HCT116 (cell line): ENCODE data around the gene TLCD1. TPM values are rescaled to one million over a fixed set of nuclear protein-coding genes. Genes with fewer than 3 reads are reported as not detected.

Experiments
- ATAC-seq: fragments of 200-7000 bp; cut with Tn5 transposase; 2 replicates; pipeline ENCODE4 v1.9.1; 2020; ENCODE audit warnings: mild to moderate bottlenecking, moderate library complexity
- BruUV-seq: library from RNA; stranded (reverse); fragments of 400-500 nt; replicated peaks from 2 replicates; lab custom pipeline; 2021; lab: Mats Ljungman, UMichigan
- CTCF ChIA-PET: fragments of 300-600 bp; sonication (Branson Sonifier 250); formaldehyde crosslinking; loops from one replicate; lab custom pipeline; 2021; ENCODE audit warnings: antibody characterized with exemption; lab: Charles Lee
- POLR2A ChIA-PET: fragments of 300-600, 350-600 bp; sonication (Branson Sonifier 250); formaldehyde crosslinking; loops from one replicate; lab custom pipeline; 2021; ENCODE audit warnings: antibody characterized with exemption; lab: Charles Lee
- RAD21 ChIA-PET, 2 experiments: fragments of 300-600 bp; sonication (Branson Sonifier 250); formaldehyde crosslinking; loops; one replicate each; lab custom pipeline; 2023; ENCODE audit warnings: low total read pairs in 2 of 2; ENCODE audit not compliant: uncharacterized antibody in 2 of 2, unreplicated experiment in 2 of 2, low non-redundant PET in 1 of 2; lab: Charles Lee
- DNase-seq: peaks from one replicate; pipeline ENCODE4 v3.0.0-alpha.2; 2010; ENCODE audit warnings: low read depth, low spot score
- H2AFZ ChIP-seq: fragments of 200-600 bp; shearing (Covaris generic), sonication (generic); 2 replicates; pipeline ENCODE4 v1.6.1; 2017; ENCODE audit warnings: low read depth, mixed run types, mixed read lengths, antibody characterized with exemption, low read length; ENCODE audit not compliant: poor library complexity, severe bottlenecking
- H3K27ac ChIP-seq: 2 replicates; pipeline ENCODE4 v1.5.1; 2012; ENCODE audit warnings: low read depth, low read length
- H3K27me3 ChIP-seq: fragments of 200-600 bp; sonication (generic); 2 replicates; pipeline ENCODE4 v1.6.1; 2016; ENCODE audit warnings: mixed run types, low read length, mixed read lengths; ENCODE audit not compliant: insufficient read depth
- H3K36me3 ChIP-seq, 2 experiments: fragments of 200-500 bp in 1 of 2; fragments of 200-600 bp in 1 of 2; sonication (Bioruptor generic) in 1 of 2; sonication (generic) in 1 of 2; 2 replicates each; pipeline versions ENCODE4 v1.5.1 to v1.6.1; 2014 to 2016; ENCODE audit warnings: low read length in 2 of 2, inconsistent platforms in 1 of 2, mixed read lengths in 1 of 2, mixed run types in 1 of 2; ENCODE audit not compliant: insufficient read depth in 2 of 2, control insufficient read depth in 1 of 2
- H3K4me1 ChIP-seq, 2 experiments: fragments of 200-600 bp in 1 of 2; sonication (generic) in 1 of 2; 2 replicates each; pipeline versions ENCODE4 v1.5.1 to v1.6.1; 2012 to 2017; ENCODE audit warnings: low read length in 2 of 2, inconsistent platforms in 1 of 2, mild to moderate bottlenecking in 1 of 2, mixed read lengths in 1 of 2, mixed run types in 1 of 2, moderate library complexity in 1 of 2; ENCODE audit not compliant: insufficient read depth in 2 of 2, control insufficient read depth in 1 of 2
- H3K4me2 ChIP-seq: fragments of 200-600 bp; sonication (generic); 2 replicates; pipeline ENCODE4 v1.6.1; 2017; ENCODE audit warnings: mixed run types, low read length, mixed read lengths
- H3K4me3 ChIP-seq, 2 experiments: fragments of 200-600 bp in 1 of 2; sonication (generic) in 1 of 2; replicated peaks in 1 of 2; 2 replicates each; pipeline ENCODE4 v1.5.1; 2011 to 2016; ENCODE audit warnings: low read length in 2 of 2, control low read depth in 1 of 2, low read depth in 1 of 2, mild to moderate bottlenecking in 1 of 2, mixed read lengths in 1 of 2, mixed run types in 1 of 2
- H3K79me2 ChIP-seq: fragments of 200-600 bp; sonication (generic); 2 replicates; pipeline ENCODE4 v1.6.1; 2017; ENCODE audit warnings: mild to moderate bottlenecking, mixed run types, low read length, moderate library complexity, mixed read lengths; ENCODE audit not compliant: insufficient read depth
- H3K9ac ChIP-seq: fragments of 200-600 bp; sonication (generic); 2 replicates; pipeline ENCODE4 v1.6.1; 2016; ENCODE audit warnings: low read length, mixed read lengths
- H3K9me2 ChIP-seq: fragments of 200-600 bp; sonication (generic), shearing (Covaris generic); 2 replicates; pipeline ENCODE4 v1.6.1; 2017; ENCODE audit warnings: mixed run types, mild to moderate bottlenecking, moderate library complexity; ENCODE audit not compliant: insufficient read depth
- H3K9me3 ChIP-seq, 2 experiments: fragments of 200-500 bp in 1 of 2; fragments of 200-600 bp in 1 of 2; sonication (Bioruptor generic) in 1 of 2; sonication (generic) in 1 of 2; 2 replicates each; pipeline ENCODE4 v1.6.1; 2014 to 2017; ENCODE audit warnings: low read length in 2 of 2, mixed read lengths in 2 of 2, inconsistent platforms in 1 of 2, low read depth in 1 of 2, mild to moderate bottlenecking in 1 of 2, mixed run types in 1 of 2, moderate library complexity in 1 of 2; ENCODE audit not compliant: control insufficient read depth in 1 of 2, insufficient read depth in 1 of 2
- H4K20me1 ChIP-seq: fragments of 200-600 bp; sonication (generic), shearing (Covaris generic); 2 replicates; pipeline ENCODE4 v1.6.1; 2017; ENCODE audit warnings: mixed run types, mild to moderate bottlenecking, moderate library complexity; ENCODE audit not compliant: insufficient read depth
- ATF3 ChIP-seq: IDR thresholded peaks from 2 replicates; pipeline ENCODE4 v1.6.1; 2012
- CBX3 ChIP-seq: IDR thresholded peaks from 2 replicates; pipeline ENCODE4 v1.6.1; 2012; ENCODE audit warnings: low read depth
- CEBPB ChIP-seq: IDR thresholded peaks from 2 replicates; pipeline ENCODE4 v1.6.1; 2012; ENCODE audit warnings: low read depth
- EGR1 ChIP-seq: IDR thresholded peaks from 2 replicates; pipeline ENCODE4 v1.6.1; 2012; ENCODE audit warnings: low read depth
- EZH2 ChIP-seq: fragments of 200-600 bp; sonication (generic); IDR thresholded peaks from 2 replicates; pipeline ENCODE4 v1.6.1; 2017; ENCODE audit warnings: antibody characterized with exemption, mixed run types
- EZH2phosphoT487 ChIP-seq: fragments of 200-600 bp; IDR thresholded peaks from 2 replicates; pipeline ENCODE4 v1.6.1; 2018; ENCODE audit warnings: antibody characterized with exemption, borderline replicate concordance
- FOSL1 ChIP-seq: IDR thresholded peaks from 2 replicates; pipeline ENCODE4 v1.6.1; 2012; ENCODE audit warnings: low read depth
- JUND ChIP-seq: IDR thresholded peaks from 2 replicates; pipeline ENCODE4 v1.6.1; 2012
- MAX ChIP-seq: IDR thresholded peaks from 2 replicates; pipeline ENCODE4 v1.6.1; 2012
- POLR2A ChIP-seq: IDR thresholded peaks from 2 replicates; pipeline ENCODE4 v1.7.0; 2011; ENCODE audit warnings: borderline replicate concordance; ENCODE audit not compliant: insufficient read depth, insufficient read length; ENCODE audit errors: extremely low read depth
- RAD21 ChIP-seq: IDR thresholded peaks from 2 replicates; pipeline ENCODE4 v1.6.1; 2012; ENCODE audit warnings: low read depth, mild to moderate bottlenecking
- REST ChIP-seq: IDR thresholded peaks from 2 replicates; pipeline ENCODE4 v1.6.1; 2012; ENCODE audit warnings: low read depth
- SIN3A ChIP-seq: IDR thresholded peaks from 2 replicates; pipeline ENCODE4 v1.6.1; 2012; ENCODE audit warnings: low read depth
- SP1 ChIP-seq: IDR thresholded peaks from 2 replicates; pipeline ENCODE4 v1.6.1; 2012; ENCODE audit warnings: low read depth
- SRF ChIP-seq: IDR thresholded peaks from 2 replicates; pipeline ENCODE4 v1.6.1; 2012; ENCODE audit warnings: low read depth
- TCF7L2 ChIP-seq: IDR thresholded peaks from 2 replicates; pipeline ENCODE4 v1.7.0; 2011; ENCODE audit warnings: borderline replicate concordance, inconsistent platforms; ENCODE audit not compliant: insufficient read depth, insufficient read length; ENCODE audit errors: extremely low read depth
- YY1 ChIP-seq: IDR thresholded peaks from 2 replicates; pipeline ENCODE4 v1.6.1; 2011; ENCODE audit warnings: low read length, low read depth, moderate library complexity, mild to moderate bottlenecking; ENCODE audit not compliant: insufficient replicate concordance; ENCODE audit errors: extremely low read depth
- ZBTB33 ChIP-seq: IDR thresholded peaks from 2 replicates; pipeline ENCODE4 v1.6.1; 2011; ENCODE audit warnings: mild to moderate bottlenecking, low read length, moderate library complexity; ENCODE audit not compliant: insufficient replicate concordance; ENCODE audit errors: extremely low read depth
- ZFX ChIP-seq: fragments of 450-650 bp; IDR thresholded peaks from 2 replicates; pipeline ENCODE4 v1.6.1; 2017
- ZNF274 ChIP-seq: fragments of 200-500 bp; sonication (Bioruptor generic); IDR thresholded peaks from 2 replicates; pipeline ENCODE4 v1.6.1; 2014; ENCODE audit warnings: mild to moderate bottlenecking, low read depth, low read length, inconsistent platforms
- intact Hi-C: fragments of 100-400 bp; cut with micrococcal nuclease; formaldehyde crosslinking; loops from 2 replicates; pipeline ENCODE4 v1.10.0; 2022
- total RNA-seq: library from RNA; stranded (reverse); gene quantifications from one replicate; pipeline ENCODE4 v1.2.1, GENCODE V29; 2021; ENCODE audit not compliant: unreplicated experiment

Gene TLCD1
- total RNA-seq, 1 experiment from 2014 or later, result 28.3 TPM

- Histone ChIP-seq H3K36me3 (no peaks in the 10 kb centered on the region), H3K9me3 (no peaks in the 10 kb centered on the region), H4K20me1 (no peaks in the 10 kb centered on the region), H3K27me3 (no peaks in the 10 kb centered on the region), H3K27ac (peak overlapping the region; percentile 75), H3K4me1 (peaks cover 9 to 16% of the 10 kb centered on the region in 2 experiments), H3K9me2 (no peaks in the 10 kb centered on the region), H3K79me2 (no peaks in the 10 kb centered on the region), H3K9ac (peak overlapping the region; percentile 74), H3K4me2 (peak overlapping the region; percentile 91), H2AFZ (no peak overlapping the region), H3K4me3 (peak overlapping the region; percentile 47 to 62)
- ATAC-seq (peak; percentile 97), DNase-seq (peak; percentile 46)
- CTCF ChIA-PET, result interaction anchor here (0.6 to 1.5 kb wide), 6 partner anchors 9 to 406 kb away, joined by 3 to 7 read pairs (median 3); partner anchors contain the start of gene RPL23A
- RAD21 ChIA-PET, result interaction anchor here in 1 of 2 experiments (0.7 kb wide), 1 partner anchor 14 kb away, joined by 3 read pairs; no protein-coding TSS in a partner anchor
- POLR2A ChIA-PET, result interaction anchor here (1.0 to 3.2 kb wide), 4 partner anchors 9 to 16 kb away, joined by 6 to 42 read pairs (median 6); partner anchors contain the start of gene RPL23A
- BruUV-seq, result no TSS peak
- intact Hi-C loops, result no loop called here
- TF ChIP-seq ZNF274, result no peak
- TF ChIP-seq CBX3, result no peak
- no peak for TF ChIP-seq EGR1
- TF ChIP-seq POLR2A, result peak; percentile 82
- TF ChIP-seq RAD21, result no peak
- peak; percentile 44 for TF ChIP-seq TCF7L2
- no peak for TF ChIP-seq ATF3
- no peak for TF ChIP-seq FOSL1
- peak; percentile 71; the same call in 1 of the 2 replicates for TF ChIP-seq ZFX
- no peak for TF ChIP-seq ZBTB33
- TF ChIP-seq REST, result no peak
- no peak for TF ChIP-seq SIN3A
- no peak for TF ChIP-seq CEBPB
- no peak for TF ChIP-seq EZH2phosphoT487
- TF ChIP-seq SRF, result no peak
- TF ChIP-seq YY1, result no peak
- peak; percentile 68 for TF ChIP-seq MAX
- TF ChIP-seq EZH2, result no peak
- TF ChIP-seq JUND, result no peak
- no peak for TF ChIP-seq SP1
Measured at GRCh38 chr17:28710861-28711722, 14.9 kb downstream of the TLCD1 start.
